ENCODE results near the gene AP2M1. TPM values are rescaled to one million over a fixed set of nuclear protein-coding genes. Genes with fewer than 3 reads are reported as not detected.

AP2M1 gene
- total RNA-seq, 1 donor from 2014 or later = 401 TPM

DNA sequence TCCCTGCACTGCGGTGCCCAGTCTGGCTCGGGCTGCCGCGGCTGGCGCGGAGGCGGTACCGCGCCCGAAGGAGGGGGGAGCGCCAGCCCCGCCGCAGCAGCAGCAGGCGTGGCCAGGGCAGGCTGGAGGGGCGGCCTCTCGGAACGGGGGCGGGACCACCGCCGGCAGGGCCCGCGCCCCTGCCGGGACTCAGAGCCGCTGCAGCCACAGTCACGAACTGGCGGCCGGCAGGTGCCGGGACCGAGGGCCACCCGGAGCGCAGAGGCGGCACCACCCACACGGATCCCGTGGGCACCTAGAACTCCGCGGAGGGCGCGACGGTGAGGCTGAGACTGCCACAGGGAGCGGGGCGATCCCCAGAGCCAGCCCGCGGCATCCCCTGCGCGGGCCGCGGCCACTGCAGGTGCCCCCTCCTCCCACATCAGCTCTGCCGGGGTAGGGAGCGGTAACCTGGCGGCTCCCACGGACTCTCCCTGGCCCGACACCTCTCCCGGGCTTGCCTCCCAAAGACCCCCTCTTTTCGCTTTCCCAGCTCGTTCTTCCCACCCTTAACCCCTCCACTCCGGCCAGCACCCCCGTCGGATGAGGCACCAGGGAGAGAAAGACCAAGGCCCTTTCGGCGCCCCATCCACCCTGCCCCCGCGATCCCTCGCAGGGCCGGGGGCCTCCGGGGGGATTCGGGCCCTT is 54.9 kb downstream of the AP2M1 start, which contains the start of gene VWA5B2:
VWA5B2 (plus strand) TSS at position 192 of the 687 bp plus-strand sequence. CDS start 944 bp downstream, outside the sequence.
- TF ChIP-seq, protein P1, sequence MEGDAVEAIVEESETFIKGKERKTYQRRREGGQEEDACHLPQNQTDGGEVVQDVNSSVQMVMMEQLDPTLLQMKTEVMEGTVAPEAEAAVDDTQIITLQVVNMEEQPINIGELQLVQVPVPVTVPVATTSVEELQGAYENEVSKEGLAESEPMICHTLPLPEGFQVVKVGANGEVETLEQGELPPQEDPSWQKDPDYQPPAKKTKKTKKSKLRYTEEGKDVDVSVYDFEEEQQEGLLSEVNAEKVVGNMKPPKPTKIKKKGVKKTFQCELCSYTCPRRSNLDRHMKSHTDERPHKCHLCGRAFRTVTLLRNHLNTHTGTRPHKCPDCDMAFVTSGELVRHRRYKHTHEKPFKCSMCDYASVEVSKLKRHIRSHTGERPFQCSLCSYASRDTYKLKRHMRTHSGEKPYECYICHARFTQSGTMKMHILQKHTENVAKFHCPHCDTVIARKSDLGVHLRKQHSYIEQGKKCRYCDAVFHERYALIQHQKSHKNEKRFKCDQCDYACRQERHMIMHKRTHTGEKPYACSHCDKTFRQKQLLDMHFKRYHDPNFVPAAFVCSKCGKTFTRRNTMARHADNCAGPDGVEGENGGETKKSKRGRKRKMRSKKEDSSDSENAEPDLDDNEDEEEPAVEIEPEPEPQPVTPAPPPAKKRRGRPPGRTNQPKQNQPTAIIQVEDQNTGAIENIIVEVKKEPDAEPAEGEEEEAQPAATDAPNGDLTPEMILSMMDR (IDR thresholded peaks at IDR 0.05; ENCODE audit: unreplicated experiment) = peak; percentile 15
- peaks cover 31% of the 10 kb centered on the region for H3K27me3 Mint-ChIP-seq (ENCODE audit: unreplicated experiment)

GRCh38 chr3:184230081-184230602 is 55.5 kb downstream of the AP2M1 start:
- no peak for DNase-seq (ENCODE audit: low spot score)
- Mint-ChIP-seq H3K9me3 (ENCODE audit: unreplicated experiment) (no peaks in the 10 kb centered on the region), H3K4me1 (ENCODE audit: unreplicated experiment) (peaks cover 11% of the 10 kb centered on the region), H3K36me3 (ENCODE audit: low read depth, unreplicated experiment) (peaks cover 8% of the 10 kb centered on the region), H3K27ac (ENCODE audit: unreplicated experiment) (no peak overlapping the region), H3K27me3 (ENCODE audit: unreplicated experiment) (peaks cover 31% of the 10 kb centered on the region), H3K4me3 (ENCODE audit: unreplicated experiment) (no peak overlapping the region)
- TF ChIP-seq, protein P1 (IDR thresholded peaks at IDR 0.05; ENCODE audit: unreplicated experiment) = no peak

More for the DNA sequence above, 54.9 kb downstream of the AP2M1 start, which contains the start of gene VWA5B2:
- Mint-ChIP-seq H3K36me3 (ENCODE audit: low read depth, unreplicated experiment) (peaks cover 8% of the 10 kb centered on the region), H3K4me3 (ENCODE audit: unreplicated experiment) (no peak within 1 kb of the TSS), H3K9me3 (ENCODE audit: unreplicated experiment) (no peaks in the 10 kb centered on the region), H3K27ac (ENCODE audit: unreplicated experiment) (no peak within 1 kb of the TSS), H3K4me1 (ENCODE audit: unreplicated experiment) (peaks cover 11% of the 10 kb centered on the region)
- DNase-seq (ENCODE audit: low spot score) = peak; percentile 63

- H3K27ac Mint-ChIP-seq (ENCODE audit: unreplicated experiment) = peak overlapping the region; percentile 80
- H3K9me3 Mint-ChIP-seq (ENCODE audit: unreplicated experiment) = no peaks in the 10 kb centered on the region
- peaks cover 36% of the 10 kb centered on the region for H3K27me3 Mint-ChIP-seq (ENCODE audit: unreplicated experiment)
- H3K4me3 Mint-ChIP-seq (ENCODE audit: unreplicated experiment) = peak overlapping the region; percentile 89
- peaks cover 18% of the 10 kb centered on the region for H3K4me1 Mint-ChIP-seq (ENCODE audit: unreplicated experiment)
- TF ChIP-seq, protein P1 (IDR thresholded peaks at IDR 0.05; ENCODE audit: unreplicated experiment) = no peak
- peaks cover 9% of the 10 kb centered on the region for H3K36me3 Mint-ChIP-seq (ENCODE audit: low read depth, unreplicated experiment)
- no peak for DNase-seq (ENCODE audit: low spot score)
Observed at GRCh38 chr3:184230603-184231528, 56.2 kb downstream of the AP2M1 start.

DNA sequence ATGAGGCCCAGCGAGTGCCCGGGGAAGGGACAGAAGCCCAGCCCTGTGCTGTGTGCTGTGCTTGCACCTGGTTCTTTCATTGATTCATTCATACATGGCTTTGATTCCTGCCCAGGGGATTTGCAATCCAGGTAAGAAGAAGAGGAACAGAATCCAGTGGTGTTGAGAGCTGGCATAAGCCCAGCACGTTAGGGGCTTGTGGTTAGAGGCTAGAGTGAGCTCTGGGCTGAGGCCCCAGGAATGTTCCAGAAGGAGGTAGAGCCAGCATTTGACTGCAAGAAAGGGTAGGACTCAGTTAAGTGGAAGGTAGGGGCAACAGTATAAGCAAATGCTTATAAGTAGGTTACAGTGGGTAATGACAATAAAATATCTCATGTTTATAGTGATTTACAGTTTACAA is 57.0 kb downstream of the AP2M1 start:
- Mint-ChIP-seq H3K4me1 (ENCODE audit: unreplicated experiment) (peaks cover 19% of the 10 kb centered on the region), H3K27ac (ENCODE audit: unreplicated experiment) (no peak overlapping the region), H3K4me3 (ENCODE audit: unreplicated experiment) (peak overlapping the region; percentile 89), H3K9me3 (ENCODE audit: unreplicated experiment) (no peaks in the 10 kb centered on the region), H3K27me3 (ENCODE audit: unreplicated experiment) (peaks cover 37% of the 10 kb centered on the region), H3K36me3 (ENCODE audit: low read depth, unreplicated experiment) (peaks cover 11% of the 10 kb centered on the region)
- DNase-seq (ENCODE audit: low spot score) = no peak
- TF ChIP-seq, protein P1 (IDR thresholded peaks at IDR 0.05; ENCODE audit: unreplicated experiment) = no peak

Data from endothelial cell (in vitro differentiated cells).